Subcutaneous preadipocyte (primary cell): ENCODE data around the gene ZNF618. TPM values are rescaled to one million over a fixed set of nuclear protein-coding genes. Genes with fewer than 3 reads are reported as not detected.

Source experiments
- total RNA-seq: library from RNA; depleted of rRNA; stranded (reverse); fragments of >200 nt; gene quantifications from 2 replicates; pipeline ENCODE4 v1.2.3, GENCODE V29; 2012

ZNF618 gene, protein sequence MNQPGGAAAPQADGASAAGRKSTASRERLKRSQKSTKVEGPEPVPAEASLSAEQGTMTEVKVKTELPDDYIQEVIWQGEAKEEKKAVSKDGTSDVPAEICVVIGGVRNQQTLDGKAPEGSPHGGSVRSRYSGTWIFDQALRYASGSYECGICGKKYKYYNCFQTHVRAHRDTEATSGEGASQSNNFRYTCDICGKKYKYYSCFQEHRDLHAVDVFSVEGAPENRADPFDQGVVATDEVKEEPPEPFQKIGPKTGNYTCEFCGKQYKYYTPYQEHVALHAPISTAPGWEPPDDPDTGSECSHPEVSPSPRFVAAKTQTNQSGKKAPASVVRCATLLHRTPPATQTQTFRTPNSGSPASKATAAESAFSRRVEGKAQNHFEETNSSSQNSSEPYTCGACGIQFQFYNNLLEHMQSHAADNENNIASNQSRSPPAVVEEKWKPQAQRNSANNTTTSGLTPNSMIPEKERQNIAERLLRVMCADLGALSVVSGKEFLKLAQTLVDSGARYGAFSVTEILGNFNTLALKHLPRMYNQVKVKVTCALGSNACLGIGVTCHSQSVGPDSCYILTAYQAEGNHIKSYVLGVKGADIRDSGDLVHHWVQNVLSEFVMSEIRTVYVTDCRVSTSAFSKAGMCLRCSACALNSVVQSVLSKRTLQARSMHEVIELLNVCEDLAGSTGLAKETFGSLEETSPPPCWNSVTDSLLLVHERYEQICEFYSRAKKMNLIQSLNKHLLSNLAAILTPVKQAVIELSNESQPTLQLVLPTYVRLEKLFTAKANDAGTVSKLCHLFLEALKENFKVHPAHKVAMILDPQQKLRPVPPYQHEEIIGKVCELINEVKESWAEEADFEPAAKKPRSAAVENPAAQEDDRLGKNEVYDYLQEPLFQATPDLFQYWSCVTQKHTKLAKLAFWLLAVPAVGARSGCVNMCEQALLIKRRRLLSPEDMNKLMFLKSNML
- 5.9 and 9.6 TPM in 2 replicates for total RNA-seq

DNA sequence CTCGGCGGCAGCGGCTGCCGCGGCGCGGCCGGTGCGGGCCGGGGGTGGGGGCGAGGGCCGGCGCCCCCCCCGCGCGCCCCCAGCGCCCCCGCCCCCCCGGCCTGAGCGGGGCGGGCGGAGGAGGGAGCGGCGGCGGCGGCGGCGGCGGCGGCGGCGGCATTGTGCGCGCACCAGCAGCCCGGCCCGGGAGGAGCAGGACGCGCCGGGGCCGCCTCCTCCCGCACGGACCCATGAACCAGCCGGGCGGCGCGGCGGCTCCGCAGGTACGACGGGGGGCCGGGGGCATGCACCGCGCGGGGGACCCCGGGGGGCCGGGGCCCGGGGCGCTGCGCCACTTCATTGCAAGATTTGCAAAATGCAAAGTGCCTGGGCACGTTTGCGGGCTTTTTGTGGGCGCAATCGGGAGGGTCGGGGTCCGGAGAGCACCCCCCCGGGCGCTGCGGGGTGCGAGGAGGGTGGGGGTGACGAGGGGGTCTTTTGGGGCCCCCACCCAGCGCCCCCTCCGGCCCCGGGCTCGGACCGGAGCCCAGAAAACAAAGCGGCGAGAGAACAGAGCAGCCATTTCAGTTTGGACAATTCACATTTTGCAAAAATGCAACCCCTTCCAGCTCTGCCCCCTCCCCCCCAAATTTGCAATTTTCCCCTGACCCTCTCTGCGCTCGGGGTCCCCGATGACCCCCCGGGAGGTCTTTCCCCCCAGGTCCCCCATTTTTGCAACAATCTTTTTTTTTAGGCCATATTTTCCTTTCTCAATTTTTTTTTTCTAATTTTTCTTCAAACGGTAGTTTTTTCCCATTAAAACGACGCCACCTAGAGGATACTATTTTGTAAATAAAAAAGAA is at the start of gene ZNF618:
Gene ZNF618 (plus strand): TSS at position 159 of the 842 bp plus-strand sequence. CDS start 72 bp downstream, at position 231.

DNA sequence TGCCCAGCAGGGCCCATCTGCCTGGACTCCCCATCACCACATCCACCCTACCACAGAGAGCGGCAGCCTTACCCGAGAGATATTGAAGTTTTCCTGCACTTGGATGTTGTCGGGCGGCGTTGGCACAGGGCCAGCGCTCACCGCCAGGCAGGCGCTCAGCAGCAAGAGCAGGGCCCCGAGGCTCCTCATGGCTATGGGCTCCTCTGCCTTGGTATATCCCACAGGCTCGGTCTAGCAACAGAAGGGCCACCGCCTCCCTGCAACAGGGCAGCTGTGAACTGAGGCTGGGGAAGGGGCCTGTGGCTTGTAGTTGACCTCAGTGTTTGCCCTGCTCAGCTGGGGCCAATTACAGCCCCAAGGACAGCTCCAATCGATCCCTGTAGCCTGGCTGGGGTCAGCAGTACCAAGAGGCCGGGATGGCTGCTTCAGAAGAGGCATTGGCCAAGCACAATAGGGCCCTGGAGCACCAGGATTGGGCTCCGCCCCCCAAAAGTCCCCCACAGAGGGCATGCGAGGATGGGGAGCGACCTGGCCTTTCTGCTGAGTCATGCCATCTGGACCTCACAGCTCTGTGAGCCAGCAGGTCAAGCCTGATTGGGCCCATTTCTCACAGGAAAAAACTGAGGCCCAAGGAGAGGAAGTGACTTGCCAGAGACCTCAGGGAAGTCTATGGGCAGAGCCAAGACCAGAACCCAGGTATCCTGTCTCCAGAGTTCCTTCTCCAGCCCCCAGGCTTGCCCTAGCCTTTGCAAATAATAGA is 202.1 kb downstream of the ZNF618 start, which contains the start of gene AMBP:
Gene AMBP (minus strand): TSS at position 280 of the 760 bp plus-strand sequence. CDS start 91 bp downstream, at position 189.

DNA sequence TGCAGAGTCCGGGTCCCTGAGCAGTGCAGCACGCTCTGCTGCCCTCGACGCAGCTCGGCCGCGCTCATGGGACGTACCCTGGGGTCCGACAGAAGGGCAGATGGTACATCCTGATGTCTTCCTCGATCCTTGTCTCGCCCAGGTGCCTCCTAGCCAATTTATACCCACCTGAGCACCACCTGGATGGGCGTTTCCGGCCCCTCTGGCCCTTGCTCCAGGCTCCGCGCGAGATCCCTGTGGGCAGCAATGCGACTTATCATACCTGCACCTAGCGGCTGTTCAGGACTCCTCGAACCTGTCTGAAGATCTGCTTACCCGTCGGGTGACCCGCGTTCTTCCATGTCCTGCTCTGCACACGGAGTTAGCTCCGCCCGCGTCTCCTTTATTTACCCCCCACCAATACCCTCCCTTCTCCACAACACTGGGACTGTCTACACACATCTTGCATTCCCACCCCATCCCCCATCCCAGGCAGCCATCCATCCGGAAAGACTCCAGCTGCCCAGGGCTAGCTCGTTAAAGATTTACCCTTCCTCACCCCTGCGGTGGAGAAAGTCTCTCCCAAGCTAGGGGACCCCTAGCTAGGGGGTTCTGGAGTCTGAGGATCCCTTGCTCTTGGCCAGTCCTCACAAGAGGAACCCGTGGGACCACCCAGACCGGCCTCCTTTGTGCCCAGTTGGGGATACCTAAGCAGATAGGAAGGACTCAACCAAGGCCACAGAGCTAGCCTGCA is 223.0 kb downstream of the ZNF618 start, which contains the start of gene KIF12:
Gene KIF12 (minus strand): TSS at position 357 of the 733 bp plus-strand sequence. CDS start 16 bp downstream, at position 341.

Other genes with a start within 250 kb of the ZNF618 start
- not detected in 2 replicates for gene AMBP, start 202.0 kb downstream of the ZNF618 start, total RNA-seq
- gene KIF12, start 223.0 kb downstream of the ZNF618 start, total RNA-seq, result not detected in 2 replicates